ENCODE results near the gene GAD2.

Gene GAD2

GRCh38 chr10:26274391-26274790, 57.8 kb downstream of the GAD2 start:
- H3K4me3 ChIP-seq (ENCODE audit: low read depth, low read length), result no peak overlapping the region
- DNase-seq (ENCODE audit: low read depth), result no peak
- TF ChIP-seq CTCF (conservative IDR thresholded peaks at IDR 0.05; ENCODE audit: low read depth, low read length), result no peak

- H3K4me3 ChIP-seq (ENCODE audit: low read depth, low read length), result no peak overlapping the region
- no peak for TF ChIP-seq CTCF (conservative IDR thresholded peaks at IDR 0.05; ENCODE audit: low read depth, low read length)
- DNase-seq (ENCODE audit: low read depth), result no peak
Measured at GRCh38 chr10:26278295-26278694, 61.7 kb downstream of the GAD2 start.

- no peak overlapping the region for H3K4me3 ChIP-seq (ENCODE audit: low read depth, low read length)
- TF ChIP-seq CTCF (conservative IDR thresholded peaks at IDR 0.05; ENCODE audit: low read depth, low read length), result no peak
- no peak for DNase-seq (ENCODE audit: low read depth)
Measured at GRCh38 chr10:26290236-26290635, 73.7 kb downstream of the GAD2 start.

- TF ChIP-seq CTCF (conservative IDR thresholded peaks at IDR 0.05; ENCODE audit: low read depth, low read length), result no peak
- no peak for DNase-seq (ENCODE audit: low read depth)
- no peak overlapping the region for H3K4me3 ChIP-seq (ENCODE audit: low read depth, low read length)
Measured at GRCh38 chr10:26291721-26292480, 75.3 kb downstream of the GAD2 start.

GRCh38 chr10:26296360-26296759, 79.8 kb downstream of the GAD2 start:
- TF ChIP-seq CTCF (conservative IDR thresholded peaks at IDR 0.05; ENCODE audit: low read depth, low read length), result no peak
- no peak overlapping the region for H3K4me3 ChIP-seq (ENCODE audit: low read depth, low read length)
- no peak for DNase-seq (ENCODE audit: low read depth)

- TF ChIP-seq CTCF (conservative IDR thresholded peaks at IDR 0.05; ENCODE audit: low read depth, low read length), result no peak
- no peak for DNase-seq (ENCODE audit: low read depth)
- no peak overlapping the region for H3K4me3 ChIP-seq (ENCODE audit: low read depth, low read length)
Measured at GRCh38 chr10:26300001-26300400, 83.4 kb downstream of the GAD2 start.

- no peak overlapping the region for H3K4me3 ChIP-seq (ENCODE audit: low read depth, low read length)
- no peak for DNase-seq (ENCODE audit: low read depth)
- no peak for TF ChIP-seq CTCF (conservative IDR thresholded peaks at IDR 0.05; ENCODE audit: low read depth, low read length)
Measured at GRCh38 chr10:26303366-26303765, 86.8 kb downstream of the GAD2 start.
